Measurements from ENCODE around the gene CARD19. TPM values are rescaled to one million over a fixed set of nuclear protein-coding genes. Genes with fewer than 3 reads are reported as not detected.

The CARD19 gene
- total and polyA plus RNA-seq, 7 experiments from 2014 or later, result 43.0 to 90.0 (median 59.2) TPM

DNA sequence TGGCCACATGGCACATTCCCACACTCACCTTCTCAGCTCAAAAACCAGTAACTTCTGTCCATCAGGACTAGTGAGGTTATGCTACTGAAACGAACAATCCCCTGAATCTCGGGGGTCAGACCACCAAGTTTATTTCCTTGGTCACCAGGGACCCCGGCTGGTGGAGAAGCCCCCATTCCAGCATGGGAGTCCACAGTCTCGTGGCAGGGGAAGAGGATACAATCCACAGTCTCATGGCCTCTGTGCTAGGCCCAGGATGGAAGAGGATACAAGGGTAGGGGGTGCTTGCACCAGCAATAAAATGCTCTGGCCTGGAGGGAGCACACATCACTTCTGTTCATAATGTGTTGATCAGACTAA lies 7.4 kb upstream of the CARD19 start:
- H3K4me1 ChIP-seq (ENCODE audit: control insufficient read depth in 2 of 2, insufficient read depth in 2 of 2, low read length in 2 of 2), result peaks cover 12 to 15% of the 10 kb centered on the region in 2 donors
- ATAC-seq, result no peak
- H3K4me1 Mint-ChIP-seq, result peaks cover 22 to 54% (median 47%) of the 10 kb centered on the region in 7 donors
- H3K27me3 Mint-ChIP-seq, result no peaks in the 10 kb centered on the region
- no peaks in the 10 kb centered on the region for H3K27me3 ChIP-seq (ENCODE audit: control insufficient read depth in 2 of 2, insufficient read depth in 2 of 2, low read length in 2 of 2)
- POLR2A ChIA-PET, result interaction anchor here (0.8 to 1.5 kb wide), 6 partner anchors 9 to 60 kb away, joined by 3 to 7 read pairs (median 4); no protein-coding TSS in a partner anchor
- no peaks in the 10 kb centered on the region for H3K9me3 ChIP-seq (ENCODE audit: control insufficient read depth in 2 of 3, low read length in 3 of 3)
- peak in 1 of 9 donors; percentile 11 for DNase-seq
- H3K36me3 Mint-ChIP-seq, result peaks cover 3 to 67% (median 24%) of the 10 kb centered on the region in 5 donors
- no peak overlapping the region for H3K4me3 ChIP-seq (ENCODE audit: low read length)
- intact Hi-C loops (cut with micrococcal nuclease), result no loop called here
- CTCF ChIA-PET, result interaction anchor here (0.6 to 1.6 kb wide), 2 partner anchors 37 to 85 kb away, joined by 3 read pairs; no protein-coding TSS in a partner anchor
- no peak overlapping the region for H3K4me3 Mint-ChIP-seq
- peaks cover 0 to 48% (median 20%) of the 10 kb centered on the region in 3 experiments for H3K36me3 ChIP-seq (ENCODE audit: control insufficient read depth in 2 of 3, insufficient read depth in 3 of 3, low read length in 3 of 3)
- peak overlapping the region; percentile 42 to 94 (median 83) for H3K27ac Mint-ChIP-seq
- H3K27ac ChIP-seq (ENCODE audit: low read depth, low read length), result peak overlapping the region; percentile 25
- H3K9me3 Mint-ChIP-seq, result peaks cover 0 to 21% (median 0%) of the 10 kb centered on the region in 11 donors

DNA sequence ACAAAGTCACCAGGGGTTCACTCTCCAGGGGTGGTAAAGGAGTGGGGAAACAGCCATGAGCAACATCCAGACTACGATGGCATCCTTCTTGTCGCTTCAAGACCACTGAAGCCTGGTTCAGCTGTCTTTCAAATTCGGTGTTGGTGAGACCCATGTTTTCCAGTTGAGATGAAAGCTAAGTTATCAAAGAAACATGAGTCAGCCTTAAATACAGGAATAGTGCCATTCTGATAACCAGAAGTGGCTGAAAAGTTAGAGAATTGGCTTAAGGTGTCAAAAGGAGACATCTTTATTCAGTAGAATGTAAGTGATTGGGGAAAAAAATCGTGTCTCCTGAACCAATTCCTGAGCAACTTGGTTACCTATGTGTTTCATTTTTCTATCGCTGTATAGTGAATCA lies 7.0 kb upstream of the CARD19 start:
- DNase-seq (no peak), ATAC-seq (no peak)
- H3K4me3 ChIP-seq (ENCODE audit: low read length), result no peak overlapping the region
- intact Hi-C loops (cut with micrococcal nuclease), result no loop called here
- ChIA-PET POLR2A (interaction anchor here (0.6 to 1.5 kb wide), 5 partner anchors 18 to 61 kb away, joined by 3 to 7 read pairs (median 5); no protein-coding TSS in a partner anchor), CTCF (interaction anchor here (1.6 kb wide), 1 partner anchor 86 kb away, joined by 3 read pairs; no protein-coding TSS in a partner anchor)
- no peaks in the 10 kb centered on the region for H3K9me3 ChIP-seq (ENCODE audit: control insufficient read depth in 2 of 3, low read length in 3 of 3)
- H3K36me3 Mint-ChIP-seq, result peaks cover 3 to 64% (median 21%) of the 10 kb centered on the region in 5 donors
- peaks cover 12 to 15% of the 10 kb centered on the region in 2 donors for H3K4me1 ChIP-seq (ENCODE audit: control insufficient read depth in 2 of 2, insufficient read depth in 2 of 2, low read length in 2 of 2)
- no peaks in the 10 kb centered on the region for H3K27me3 Mint-ChIP-seq
- peak overlapping the region; percentile 23 to 94 (median 83) for H3K27ac Mint-ChIP-seq
- H3K36me3 ChIP-seq (ENCODE audit: control insufficient read depth in 2 of 3, insufficient read depth in 3 of 3, low read length in 3 of 3), result peaks cover 0 to 45% (median 20%) of the 10 kb centered on the region in 3 experiments
- no peak overlapping the region for H3K4me3 Mint-ChIP-seq
- H3K27ac ChIP-seq (ENCODE audit: low read depth, low read length), result peak overlapping the region; percentile 25
- H3K9me3 Mint-ChIP-seq, result peaks cover 0 to 21% (median 0%) of the 10 kb centered on the region in 11 donors
- H3K4me1 Mint-ChIP-seq, result peaks cover 22 to 54% (median 47%) of the 10 kb centered on the region in 7 donors
- H3K27me3 ChIP-seq (ENCODE audit: control insufficient read depth in 2 of 2, insufficient read depth in 2 of 2, low read length in 2 of 2), result no peaks in the 10 kb centered on the region

GRCh38 chr9:93089481-93089991 lies 6.5 kb upstream of the CARD19 start:
- Histone ChIP-seq H3K9me3 (ENCODE audit: control insufficient read depth in 2 of 3, low read length in 3 of 3) (no peaks in the 10 kb centered on the region), H3K4me1 (ENCODE audit: control insufficient read depth in 2 of 2, insufficient read depth in 2 of 2, low read length in 2 of 2) (peaks cover 15 to 18% of the 10 kb centered on the region in 2 donors), H3K4me3 (ENCODE audit: low read length) (no peak overlapping the region), H3K27me3 (ENCODE audit: control insufficient read depth in 2 of 2, insufficient read depth in 2 of 2, low read length in 2 of 2) (no peaks in the 10 kb centered on the region), H3K36me3 (ENCODE audit: control insufficient read depth in 2 of 3, insufficient read depth in 3 of 3, low read length in 3 of 3) (peaks cover 0 to 39% (median 17%) of the 10 kb centered on the region in 3 experiments), H3K27ac (ENCODE audit: low read depth, low read length) (peak overlapping the region; percentile 29)
- no peak overlapping the region for H3K4me3 Mint-ChIP-seq
- CTCF ChIA-PET, result interaction anchor here (1.6 kb wide), 1 partner anchor 86 kb away, joined by 3 read pairs; no protein-coding TSS in a partner anchor
- H3K36me3 Mint-ChIP-seq, result peaks cover 3 to 63% (median 21%) of the 10 kb centered on the region in 5 donors
- DNase-seq (peak in 1 of 9 donors; percentile 17), ATAC-seq (no peak)
- POLR2A ChIA-PET, result interaction anchor here (0.6 to 1.5 kb wide), 7 partner anchors 15 to 61 kb away, joined by 3 to 5 read pairs (median 4); no protein-coding TSS in a partner anchor
- H3K27ac Mint-ChIP-seq, result peak overlapping the region; percentile 52 to 94 (median 83)
- intact Hi-C loops (cut with micrococcal nuclease), result no loop called here
- peaks cover 26 to 57% (median 51%) of the 10 kb centered on the region in 7 donors for H3K4me1 Mint-ChIP-seq
- H3K9me3 Mint-ChIP-seq, result peaks cover 0 to 21% (median 0%) of the 10 kb centered on the region in 11 donors
- H3K27me3 Mint-ChIP-seq, result no peaks in the 10 kb centered on the region

- Mint-ChIP-seq H3K4me3 (no peak overlapping the region), H3K4me1 (peaks cover 30 to 64% (median 58%) of the 10 kb centered on the region in 7 donors), H3K27me3 (no peaks in the 10 kb centered on the region), H3K27ac (peak overlapping the region; percentile 7 to 95 (median 86)), H3K36me3 (peaks cover 3 to 60% (median 21%) of the 10 kb centered on the region in 5 donors), H3K9me3 (peaks cover 0 to 21% (median 0%) of the 10 kb centered on the region in 11 donors)
- Histone ChIP-seq H3K9me3 (ENCODE audit: control insufficient read depth in 2 of 3, low read length in 3 of 3) (no peaks in the 10 kb centered on the region), H3K27me3 (ENCODE audit: control insufficient read depth in 2 of 2, insufficient read depth in 2 of 2, low read length in 2 of 2) (no peaks in the 10 kb centered on the region), H3K27ac (ENCODE audit: low read depth, low read length) (peak overlapping the region; percentile 29), H3K4me3 (ENCODE audit: low read length) (no peak overlapping the region), H3K4me1 (ENCODE audit: control insufficient read depth in 2 of 2, insufficient read depth in 2 of 2, low read length in 2 of 2) (peaks cover 21 to 25% of the 10 kb centered on the region in 2 donors), H3K36me3 (ENCODE audit: control insufficient read depth in 2 of 3, insufficient read depth in 3 of 3, low read length in 3 of 3) (peaks cover 0 to 33% (median 13%) of the 10 kb centered on the region in 3 experiments)
- ATAC-seq (no peak), DNase-seq (peak in 1 of 9 donors; percentile 15)
- POLR2A ChIA-PET, result interaction anchor here (0.8 to 1.5 kb wide), 5 partner anchors 16 to 62 kb away, joined by 3 to 5 read pairs (median 4); no protein-coding TSS in a partner anchor
- CTCF ChIA-PET, result interaction anchor here (1.6 kb wide), 1 partner anchor 87 kb away, joined by 3 read pairs; no protein-coding TSS in a partner anchor
- intact Hi-C loops (cut with micrococcal nuclease), result loop anchor here in 1 of 2 donors (10.0 kb wide), 1 partner anchor 765 kb away; the partner anchor contains the start of genes CENPP and NOL8
These were observed 5.8 kb upstream of the CARD19 start for GRCh38 chr9:93090091-93090655.

DNA sequence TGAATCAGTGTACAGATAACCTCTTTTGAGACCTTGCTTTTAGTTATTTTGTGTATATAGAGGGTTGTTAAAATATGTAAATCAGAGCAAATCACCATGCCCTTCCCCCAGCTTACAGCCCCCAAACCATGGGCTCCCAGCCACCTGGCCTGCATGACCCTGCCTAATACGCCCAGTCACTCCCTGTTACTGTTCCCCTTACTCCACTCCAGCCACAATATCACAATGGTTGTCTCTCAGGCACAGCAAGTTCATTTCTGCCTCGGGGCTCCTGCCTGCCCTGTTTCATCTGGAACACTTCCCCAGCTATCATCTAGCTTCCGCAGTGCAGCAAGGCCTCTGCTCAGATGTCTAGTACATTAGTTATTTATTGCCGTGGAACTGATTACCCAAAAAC lies 5.0 kb upstream of the CARD19 start:
- no peaks in the 10 kb centered on the region for H3K9me3 ChIP-seq (ENCODE audit: control insufficient read depth in 2 of 3, low read length in 3 of 3)
- POLR2A ChIA-PET, result interaction anchor here (0.5 to 2.5 kb wide), 6 partner anchors 8 to 79 kb away, joined by 3 to 16 read pairs (median 5); no protein-coding TSS in a partner anchor
- CTCF ChIA-PET, result interaction anchor here (0.6 kb wide), 1 partner anchor 62 kb away, joined by 3 read pairs; no protein-coding TSS in a partner anchor
- H3K36me3 Mint-ChIP-seq, result peaks cover 3 to 51% (median 14%) of the 10 kb centered on the region in 5 donors
- H3K4me1 Mint-ChIP-seq, result peaks cover 30 to 65% (median 59%) of the 10 kb centered on the region in 7 donors
- H3K4me3 Mint-ChIP-seq, result peak overlapping the region in 1 of 10 donors; percentile 19
- H3K27me3 ChIP-seq (ENCODE audit: control insufficient read depth in 2 of 2, insufficient read depth in 2 of 2, low read length in 2 of 2), result no peaks in the 10 kb centered on the region
- ATAC-seq (no peak), DNase-seq (no peak)
- intact Hi-C loops (cut with micrococcal nuclease), result loop anchor here in 1 of 2 donors (10.0 kb wide), 1 partner anchor 766 kb away; the partner anchor contains the start of genes CENPP and NOL8
- peaks cover 0 to 16% (median 0%) of the 10 kb centered on the region in 11 donors for H3K9me3 Mint-ChIP-seq
- no peak overlapping the region for H3K27ac ChIP-seq (ENCODE audit: low read depth, low read length)
- H3K36me3 ChIP-seq (ENCODE audit: control insufficient read depth in 2 of 3, insufficient read depth in 3 of 3, low read length in 3 of 3), result peaks cover 0 to 25% (median 6%) of the 10 kb centered on the region in 3 experiments
- no peaks in the 10 kb centered on the region for H3K27me3 Mint-ChIP-seq
- no peak overlapping the region for H3K4me3 ChIP-seq (ENCODE audit: low read length)
- peaks cover 23 to 25% of the 10 kb centered on the region in 2 donors for H3K4me1 ChIP-seq (ENCODE audit: control insufficient read depth in 2 of 2, insufficient read depth in 2 of 2, low read length in 2 of 2)
- peak overlapping the region; percentile 2 to 99 (median 94) for H3K27ac Mint-ChIP-seq

- peaks cover 30 to 63% (median 59%) of the 10 kb centered on the region in 7 donors for H3K4me1 Mint-ChIP-seq
- peaks cover 2 to 49% (median 11%) of the 10 kb centered on the region in 5 donors for H3K36me3 Mint-ChIP-seq
- peaks cover 0 to 16% (median 0%) of the 10 kb centered on the region in 11 donors for H3K9me3 Mint-ChIP-seq
- ChIA-PET POLR2A (interaction anchor here (0.5 to 2.5 kb wide), 6 partner anchors 9 to 80 kb away, joined by 3 to 16 read pairs (median 5); no protein-coding TSS in a partner anchor), CTCF (interaction anchor here (0.6 to 1.1 kb wide), 2 partner anchors 63 to 89 kb away, joined by 3 read pairs; no protein-coding TSS in a partner anchor)
- Histone ChIP-seq H3K27me3 (ENCODE audit: control insufficient read depth in 2 of 2, insufficient read depth in 2 of 2, low read length in 2 of 2) (no peaks in the 10 kb centered on the region), H3K9me3 (ENCODE audit: control insufficient read depth in 2 of 3, low read length in 3 of 3) (no peaks in the 10 kb centered on the region), H3K36me3 (ENCODE audit: control insufficient read depth in 2 of 3, insufficient read depth in 3 of 3, low read length in 3 of 3) (peaks cover 0 to 19% (median 6%) of the 10 kb centered on the region in 3 experiments), H3K4me3 (ENCODE audit: low read length) (no peak overlapping the region), H3K4me1 (ENCODE audit: control insufficient read depth in 2 of 2, insufficient read depth in 2 of 2, low read length in 2 of 2) (peaks cover 23 to 25% of the 10 kb centered on the region in 2 donors), H3K27ac (ENCODE audit: low read depth, low read length) (peak overlapping the region; percentile 43)
- DNase-seq (peak in 1 of 9 donors; percentile 50), ATAC-seq (no peak)
- H3K4me3 Mint-ChIP-seq, result peak overlapping the region in 2 of 10 donors; percentile 19 to 42
- intact Hi-C loops (cut with micrococcal nuclease), result loop anchor here in 1 of 2 donors (10.0 kb wide), 1 partner anchor 767 kb away; the partner anchor contains the start of genes CENPP and NOL8
- H3K27me3 Mint-ChIP-seq, result no peaks in the 10 kb centered on the region
- peak overlapping the region; percentile 87 to 99 (median 95) for H3K27ac Mint-ChIP-seq
These were observed 4.5 kb upstream of the CARD19 start for GRCh38 chr9:93091453-93092081.

Measured in naive thymus-derived CD4-positive, alpha-beta T cell (primary cell).